Hippocampal formation (tissue), 2 donors: ENCODE results near the gene CCNL2.
"Not testable (repeated sequence)": the region's sequence is repeated elsewhere in the genome, so short reads cannot be mapped to it uniquely, and the experiment has no call there.

Experiments used
- DNase-seq, 2 donors: peaks; one replicate each; lab custom pipeline; 2025; lab: John Stamatoyannopoulos, UW

Gene CCNL2

GRCh38 chr1:1399187-1399871 lies at the start of gene CCNL2:
TSS of gene CCNL2 (minus strand) at chr1:1399335. CDS start at chr1:1399306, 29 bp downstream.
- DNase-seq, result peak; percentile 96 to 98

GRCh38 chr1:1446631-1447030 lies 47.5 kb upstream of the CCNL2 start:
- not testable (repeated sequence) for DNase-seq

- DNase-seq, result no peak
Measured at GRCh38 chr1:1442069-1442770, 43.1 kb upstream of the CCNL2 start.

GRCh38 chr1:1441002-1441888 lies 42.1 kb upstream of the CCNL2 start:
- no peak for DNase-seq

- DNase-seq, result no peak
Measured at GRCh38 chr1:1440262-1441001, 41.3 kb upstream of the CCNL2 start.

- no peak for DNase-seq
Measured at GRCh38 chr1:1439546-1440261, 40.6 kb upstream of the CCNL2 start.

GRCh38 chr1:1438531-1439381 lies 39.6 kb upstream of the CCNL2 start:
- no peak for DNase-seq

- DNase-seq, result no peak
Measured at GRCh38 chr1:1437904-1438376, 38.8 kb upstream of the CCNL2 start.

- DNase-seq, result no peak
Measured at GRCh38 chr1:1437033-1437903, 38.1 kb upstream of the CCNL2 start.

- DNase-seq, result no peak
Measured at GRCh38 chr1:1436630-1437032, 37.5 kb upstream of the CCNL2 start.

GRCh38 chr1:1435911-1436629 lies 36.9 kb upstream of the CCNL2 start:
- DNase-seq, result no peak

GRCh38 chr1:1435106-1435903 lies 36.2 kb upstream of the CCNL2 start, which contains the start of gene VWA1:
TSS of gene VWA1 (plus strand) at chr1:1435690. CDS start at chr1:1435749, 59 bp downstream.
- peak; percentile 26 to 76 for DNase-seq

GRCh38 chr1:1434824-1435105 lies 35.6 kb upstream of the CCNL2 start:
- no peak for DNase-seq

GRCh38 chr1:1434131-1434823 lies 35.1 kb upstream of the CCNL2 start:
- peak; percentile 31 to 79 for DNase-seq

- no peak for DNase-seq
Measured at GRCh38 chr1:1433804-1434130, 34.6 kb upstream of the CCNL2 start.

GRCh38 chr1:1432951-1433803 lies 34.0 kb upstream of the CCNL2 start:
- peak; percentile 77 to 80 for DNase-seq
